SU-DHL-6 (cell line): Measurements from ENCODE around the gene ETV6.

Source experiments
- CTCF ChIP-seq: fragments of 200-600 bp; sonication (generic); IDR thresholded peaks from one replicate; pipeline ENCODE4 v1.5.1; 2017; ENCODE audit warnings: antibody characterized with exemption, mild to moderate bottlenecking, low read length, moderate library complexity; ENCODE audit not compliant: insufficient read depth, poor library complexity, severe bottlenecking
- EZH2phosphoT487 ChIP-seq: fragments of 200-600 bp; sonication (generic), shearing (Covaris generic); conservative IDR thresholded peaks from 2 replicates; pipeline ENCODE4 v1.6.1; 2018; ENCODE audit warnings: mild to moderate bottlenecking, antibody characterized with exemption, low read length, moderate library complexity, mixed read lengths

- TF ChIP-seq CTCF (no peak), EZH2phosphoT487 (no peak)
Measured at GRCh38 chr12:11741434-11742092, 92.1 kb downstream of the ETV6 start.
